Neural cell (in vitro differentiated cells): ENCODE measurements around the gene BBS4. TPM values are rescaled to one million over a fixed set of nuclear protein-coding genes. Genes with fewer than 3 reads are reported as not detected.

Experiments used
- H2AFZ ChIP-seq: fragments of 200-600, 300-800 bp; sonication (generic), shearing (Covaris generic); 2 replicates; pipeline ENCODE4 v1.6.0; 2014; ENCODE audit warnings: low read depth, mild to moderate bottlenecking, antibody characterized with exemption, low read length, moderate library complexity
- H3F3A ChIP-seq: fragments of 200-600 bp; shearing (Covaris generic); 2 replicates; pipeline ENCODE4 v1.6.1; 2016; ENCODE audit warnings: mild to moderate bottlenecking, moderate library complexity, mixed read lengths, antibody characterized with exemption, low read length; ENCODE audit not compliant: insufficient read depth, poor library complexity, severe bottlenecking
- H3K27ac ChIP-seq: fragments of 200-600, 300-800 bp; sonication (generic), shearing (Covaris generic); 2 replicates; pipeline ENCODE4 v1.5.1; 2014; ENCODE audit warnings: mild to moderate bottlenecking, low read length, moderate library complexity
- H3K27me3 ChIP-seq: fragments of 300-800, 200-600 bp; sonication (generic), shearing (Covaris generic); 2 replicates; pipeline ENCODE4 v1.6.0; 2014; ENCODE audit warnings: mild to moderate bottlenecking, low read depth, low read length, moderate library complexity; ENCODE audit not compliant: insufficient read depth
- H3K36me3 ChIP-seq: fragments of 300-800, 200-600 bp; sonication (generic), shearing (Covaris generic); 2 replicates; pipeline ENCODE4 v1.5.1; 2014; ENCODE audit warnings: mild to moderate bottlenecking, antibody characterized with exemption, low read length, moderate library complexity; ENCODE audit not compliant: insufficient read depth
- H3K4me2 ChIP-seq: fragments of 300-800, 200-600 bp; sonication (generic), shearing (Covaris generic); 2 replicates; pipeline ENCODE4 v1.6.0; 2014; ENCODE audit warnings: mild to moderate bottlenecking, low read length
- H3K4me3 ChIP-seq: fragments of 300-800, 200-600 bp; sonication (generic), shearing (Covaris generic); 2 replicates; pipeline ENCODE4 v1.5.1; 2014; ENCODE audit warnings: mild to moderate bottlenecking, low read length, moderate library complexity
- H3K79me2 ChIP-seq: fragments of 200-600 bp; shearing (Covaris generic); replicated peaks from 2 replicates; pipeline ENCODE4 v1.6.0; 2014; ENCODE audit warnings: mild to moderate bottlenecking, low read length, moderate library complexity; ENCODE audit not compliant: insufficient read depth
- H3K9ac ChIP-seq: fragments of 300-800, 200-600 bp; sonication (generic), shearing (Covaris generic); 2 replicates; pipeline ENCODE4 v1.6.1; 2016; ENCODE audit warnings: mild to moderate bottlenecking, low read length, mixed read lengths
- H3K9me2 ChIP-seq: fragments of 200-600 bp; shearing (Covaris generic); 2 replicates; pipeline ENCODE4 v1.6.1; 2016; ENCODE audit warnings: mild to moderate bottlenecking, low read length, mixed read lengths; ENCODE audit not compliant: insufficient read depth
- H3K9me3 ChIP-seq: fragments of 200-600, 300-800 bp; sonication (generic), shearing (Covaris generic); 2 replicates; pipeline ENCODE4 v1.6.1; 2016; ENCODE audit warnings: mild to moderate bottlenecking, mixed run types, low read length, moderate library complexity, mixed read lengths
- H4K20me1 ChIP-seq: fragments of 200-600 bp; shearing (Covaris generic); 2 replicates; pipeline ENCODE4 v1.6.1; 2016; ENCODE audit warnings: mild to moderate bottlenecking, mixed run types; ENCODE audit not compliant: insufficient read depth
- EP300 ChIP-seq: fragments of 450-650 bp; conservative IDR thresholded peaks from 2 replicates; pipeline ENCODE4 v1.6.1; 2014; ENCODE audit warnings: antibody characterized with exemption, mild to moderate bottlenecking, moderate library complexity; ENCODE audit not compliant: poor library complexity, severe bottlenecking
- EZH2 ChIP-seq: fragments of 200-600, 300-800 bp; shearing (Covaris generic), sonication (generic); IDR thresholded peaks from 2 replicates; pipeline ENCODE4 v1.6.1; 2014; ENCODE audit warnings: antibody characterized with exemption, low read length, borderline replicate concordance, mild to moderate bottlenecking; ENCODE audit not compliant: insufficient read depth, poor library complexity, severe bottlenecking
- MXI1 ChIP-seq: fragments of 450-650 bp; conservative IDR thresholded peaks from 2 replicates; pipeline ENCODE4 v1.6.1; 2014; ENCODE audit warnings: antibody characterized with exemption, mild to moderate bottlenecking; ENCODE audit not compliant: poor library complexity, severe bottlenecking
- POLR2AphosphoS5 ChIP-seq: IDR thresholded peaks from 2 replicates; pipeline ENCODE4 v1.6.1; 2012
- RAD21 ChIP-seq: fragments of 450-650 bp; conservative IDR thresholded peaks from 2 replicates; pipeline ENCODE4 v1.6.1; 2014; ENCODE audit warnings: antibody characterized with exemption, mild to moderate bottlenecking, moderate library complexity
- SMC3 ChIP-seq: fragments of 450-650 bp; conservative IDR thresholded peaks from 2 replicates; pipeline ENCODE4 v1.6.1; 2014; ENCODE audit warnings: antibody characterized with exemption, mild to moderate bottlenecking, moderate library complexity; ENCODE audit not compliant: poor library complexity
- TAF1 ChIP-seq: IDR thresholded peaks from 2 replicates; pipeline ENCODE4 v1.6.1; 2012; ENCODE audit warnings: low read depth
- polyA plus RNA-seq: library from polyadenylated mRNA; depleted of rRNA; stranded (reverse); fragments of >200 nt; gene quantifications from 2 replicates; pipeline ENCODE4 v1.2.3, GENCODE V29; 2014
- TF ChIP-seq, protein P1 (sequence below): IDR thresholded peaks from 2 replicates; pipeline ENCODE4 v1.6.1; 2012; ENCODE audit warnings: borderline replicate concordance
- TF ChIP-seq, protein P2 (sequence below): fragments of 450-650 bp; IDR thresholded peaks from 2 replicates; pipeline ENCODE4 v1.5.1; 2014; ENCODE audit warnings: antibody characterized with exemption, mild to moderate bottlenecking, moderate library complexity; ENCODE audit not compliant: poor library complexity, severe bottlenecking

BBS4 gene
- polyA plus RNA-seq, 1 donor from 2014 or later: 88.2 TPM

DNA sequence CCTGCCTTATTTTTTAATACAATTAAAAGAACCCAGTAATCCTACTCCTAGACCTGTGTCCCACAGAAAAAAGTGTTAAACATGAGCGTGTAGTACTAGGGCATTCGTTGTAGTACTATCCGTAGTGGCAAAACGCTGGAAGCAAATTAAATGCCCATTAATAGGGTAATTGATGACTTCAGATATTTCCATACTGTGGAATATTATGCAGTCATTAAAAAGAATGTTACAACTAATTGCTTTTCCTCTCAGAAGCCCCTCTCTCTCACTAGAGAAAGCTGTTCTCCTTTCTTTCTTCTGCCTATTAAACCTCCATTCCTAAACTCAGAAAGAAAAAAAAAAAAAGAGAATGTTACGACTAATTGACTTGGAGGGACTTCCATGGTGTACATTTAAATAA lies 2.7 kb downstream of the BBS4 start:
- Histone ChIP-seq H3K4me3 (no peak overlapping the region), H3K9ac (no peak overlapping the region), H3K36me3 (no peaks in the 10 kb centered on the region), H3F3A (no peaks in the 10 kb centered on the region), H3K27me3 (no peaks in the 10 kb centered on the region), H3K4me2 (no peak overlapping the region), H3K79me2 (peaks cover 28% of the 10 kb centered on the region), H4K20me1 (no peaks in the 10 kb centered on the region), H3K9me2 (no peaks in the 10 kb centered on the region), H2AFZ (no peak overlapping the region), H3K27ac (no peak overlapping the region), H3K9me3 (no peaks in the 10 kb centered on the region)
- TF ChIP-seq MXI1 (no peak), SMC3 (no peak), EZH2 (no peak)

DNA sequence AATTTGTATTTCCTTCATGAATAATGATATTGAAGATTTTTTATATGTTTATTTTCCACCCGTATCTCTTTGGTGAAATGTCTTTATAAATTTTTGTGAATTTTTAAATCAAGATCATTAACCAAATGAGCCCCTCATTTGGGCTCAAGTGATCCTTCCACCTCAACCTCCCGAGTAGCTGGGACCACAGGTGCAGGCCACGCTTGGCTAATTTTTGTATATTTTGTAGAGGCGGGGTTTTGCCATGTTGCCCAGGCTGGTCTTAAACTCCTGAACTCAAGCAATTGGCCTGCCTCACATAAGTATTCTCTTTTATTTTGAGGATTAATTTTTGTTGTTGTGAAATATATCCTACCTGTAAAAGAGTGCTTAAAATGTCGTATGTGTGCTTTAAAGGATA lies 4.9 kb downstream of the BBS4 start:
- no peaks in the 10 kb centered on the region for H3K9me3 ChIP-seq
- H3K4me3 ChIP-seq: no peak overlapping the region
- no peak overlapping the region for H3K9ac ChIP-seq
- H3K9me2 ChIP-seq: no peaks in the 10 kb centered on the region
- H4K20me1 ChIP-seq: no peaks in the 10 kb centered on the region
- H3K27me3 ChIP-seq: no peaks in the 10 kb centered on the region
- H3K36me3 ChIP-seq: no peaks in the 10 kb centered on the region
- no peaks in the 10 kb centered on the region for H3F3A ChIP-seq
- no peak for TF ChIP-seq RAD21
- TF ChIP-seq POLR2AphosphoS5: no peak
- TF ChIP-seq EP300: no peak
- TF ChIP-seq, protein P1, sequence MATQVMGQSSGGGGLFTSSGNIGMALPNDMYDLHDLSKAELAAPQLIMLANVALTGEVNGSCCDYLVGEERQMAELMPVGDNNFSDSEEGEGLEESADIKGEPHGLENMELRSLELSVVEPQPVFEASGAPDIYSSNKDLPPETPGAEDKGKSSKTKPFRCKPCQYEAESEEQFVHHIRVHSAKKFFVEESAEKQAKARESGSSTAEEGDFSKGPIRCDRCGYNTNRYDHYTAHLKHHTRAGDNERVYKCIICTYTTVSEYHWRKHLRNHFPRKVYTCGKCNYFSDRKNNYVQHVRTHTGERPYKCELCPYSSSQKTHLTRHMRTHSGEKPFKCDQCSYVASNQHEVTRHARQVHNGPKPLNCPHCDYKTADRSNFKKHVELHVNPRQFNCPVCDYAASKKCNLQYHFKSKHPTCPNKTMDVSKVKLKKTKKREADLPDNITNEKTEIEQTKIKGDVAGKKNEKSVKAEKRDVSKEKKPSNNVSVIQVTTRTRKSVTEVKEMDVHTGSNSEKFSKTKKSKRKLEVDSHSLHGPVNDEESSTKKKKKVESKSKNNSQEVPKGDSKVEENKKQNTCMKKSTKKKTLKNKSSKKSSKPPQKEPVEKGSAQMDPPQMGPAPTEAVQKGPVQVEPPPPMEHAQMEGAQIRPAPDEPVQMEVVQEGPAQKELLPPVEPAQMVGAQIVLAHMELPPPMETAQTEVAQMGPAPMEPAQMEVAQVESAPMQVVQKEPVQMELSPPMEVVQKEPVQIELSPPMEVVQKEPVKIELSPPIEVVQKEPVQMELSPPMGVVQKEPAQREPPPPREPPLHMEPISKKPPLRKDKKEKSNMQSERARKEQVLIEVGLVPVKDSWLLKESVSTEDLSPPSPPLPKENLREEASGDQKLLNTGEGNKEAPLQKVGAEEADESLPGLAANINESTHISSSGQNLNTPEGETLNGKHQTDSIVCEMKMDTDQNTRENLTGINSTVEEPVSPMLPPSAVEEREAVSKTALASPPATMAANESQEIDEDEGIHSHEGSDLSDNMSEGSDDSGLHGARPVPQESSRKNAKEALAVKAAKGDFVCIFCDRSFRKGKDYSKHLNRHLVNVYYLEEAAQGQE: no peak
- no peak for TF ChIP-seq MXI1
- TF ChIP-seq, protein P2, sequence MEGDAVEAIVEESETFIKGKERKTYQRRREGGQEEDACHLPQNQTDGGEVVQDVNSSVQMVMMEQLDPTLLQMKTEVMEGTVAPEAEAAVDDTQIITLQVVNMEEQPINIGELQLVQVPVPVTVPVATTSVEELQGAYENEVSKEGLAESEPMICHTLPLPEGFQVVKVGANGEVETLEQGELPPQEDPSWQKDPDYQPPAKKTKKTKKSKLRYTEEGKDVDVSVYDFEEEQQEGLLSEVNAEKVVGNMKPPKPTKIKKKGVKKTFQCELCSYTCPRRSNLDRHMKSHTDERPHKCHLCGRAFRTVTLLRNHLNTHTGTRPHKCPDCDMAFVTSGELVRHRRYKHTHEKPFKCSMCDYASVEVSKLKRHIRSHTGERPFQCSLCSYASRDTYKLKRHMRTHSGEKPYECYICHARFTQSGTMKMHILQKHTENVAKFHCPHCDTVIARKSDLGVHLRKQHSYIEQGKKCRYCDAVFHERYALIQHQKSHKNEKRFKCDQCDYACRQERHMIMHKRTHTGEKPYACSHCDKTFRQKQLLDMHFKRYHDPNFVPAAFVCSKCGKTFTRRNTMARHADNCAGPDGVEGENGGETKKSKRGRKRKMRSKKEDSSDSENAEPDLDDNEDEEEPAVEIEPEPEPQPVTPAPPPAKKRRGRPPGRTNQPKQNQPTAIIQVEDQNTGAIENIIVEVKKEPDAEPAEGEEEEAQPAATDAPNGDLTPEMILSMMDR: no peak
- no peak overlapping the region for H3K4me2 ChIP-seq
- H3K27ac ChIP-seq: no peak overlapping the region
- H3K79me2 ChIP-seq: peaks cover 29% of the 10 kb centered on the region
- no peak overlapping the region for H2AFZ ChIP-seq

DNA sequence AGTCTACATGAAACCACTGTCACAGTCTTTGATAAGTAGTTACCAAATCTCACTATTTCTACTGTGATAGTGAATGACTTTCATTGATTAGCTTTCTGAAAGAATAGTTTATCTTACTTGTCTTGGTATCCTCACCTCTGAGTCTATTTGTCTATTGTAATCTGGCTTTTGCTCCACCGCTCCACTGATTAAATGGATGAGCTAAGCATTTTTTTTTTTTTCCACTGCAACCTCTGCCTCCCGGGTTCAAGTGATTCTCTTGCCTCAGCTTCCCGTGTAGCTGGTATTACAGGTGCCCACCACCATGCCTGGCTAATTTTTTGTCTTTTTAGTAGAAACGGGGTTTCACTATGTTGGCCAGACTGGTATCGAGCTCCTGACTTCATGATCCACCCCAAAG lies 12.9 kb downstream of the BBS4 start:
- Histone ChIP-seq H3K9me3 (no peaks in the 10 kb centered on the region), H2AFZ (no peak overlapping the region), H3K4me3 (no peak overlapping the region), H3K27ac (no peak overlapping the region), H3F3A (no peaks in the 10 kb centered on the region), H3K9ac (no peak overlapping the region), H3K4me2 (no peak overlapping the region), H4K20me1 (no peaks in the 10 kb centered on the region), H3K36me3 (no peaks in the 10 kb centered on the region), H3K27me3 (no peaks in the 10 kb centered on the region), H3K9me2 (no peaks in the 10 kb centered on the region), H3K79me2 (peaks cover 3% of the 10 kb centered on the region)
- TF ChIP-seq SMC3: no peak
- TF ChIP-seq, protein P1: no peak
- TF ChIP-seq RAD21: no peak
- TF ChIP-seq, protein P2: no peak
- TF ChIP-seq TAF1: no peak
- TF ChIP-seq EP300: no peak
